ENCODE results near the gene ZNF511.

GRCh38 chr10:133293810-133294119 is 14.9 kb upstream of the ZNF511 start:
- TF ChIP-seq GATA2 (IDR thresholded peaks at IDR 0.05; ENCODE audit: low read depth, low read length) = no peak
- no peak for TF ChIP-seq GATA3 (IDR thresholded peaks at IDR 0.05; ENCODE audit: low read depth, low read length)

Data from SH-SY5Y (cell line).